HEK293 (cell line): ENCODE data around the gene NDOR1.

Experiments
- CTCF ChIA-PET: fragments of 350-600 bp; formaldehyde crosslinking; extraction: SDS; loops from one replicate; lab custom pipeline; 2021; ENCODE audit warnings: antibody characterized with exemption; lab: Yijun Ruan, JAX
- POLR2A ChIA-PET: fragments of 300-600 bp; formaldehyde crosslinking; extraction: SDS; loops from one replicate; lab custom pipeline; 2020; ENCODE audit warnings: antibody characterized with exemption, inconsistent platforms; lab: Yijun Ruan, JAX
- H3K27ac ChIP-seq: fragments of 200-500 bp; sonication (Bioruptor generic); 2 replicates; pipeline ENCODE4 v1.5.1; 2014; ENCODE audit warnings: low read depth, low read length, control low read depth, inconsistent platforms; ENCODE audit errors: extremely low read depth
- H3K36me3 ChIP-seq, 2 experiments: fragments of 200-500 bp in 1 of 2; sonication (Bioruptor generic) in 1 of 2; 1 replicate in 1 of 2; 2 replicates in 1 of 2; pipeline ENCODE4 v1.5.1; 2014 to 2017; ENCODE audit warnings: inconsistent platforms in 2 of 2, low read length in 2 of 2; ENCODE audit not compliant: control insufficient read depth in 2 of 2, insufficient read depth in 1 of 2
- H3K4me1 ChIP-seq: fragments of 200-500 bp; sonication (Bioruptor generic); 2 replicates; pipeline ENCODE4 v1.5.1; 2014; ENCODE audit warnings: mild to moderate bottlenecking, low read length, inconsistent platforms; ENCODE audit not compliant: control insufficient read depth, insufficient read depth
- H3K4me3 ChIP-seq: 2 replicates; pipeline ENCODE4 v1.5.1; 2011; ENCODE audit warnings: low read depth, mild to moderate bottlenecking, control low read depth, low read length, moderate library complexity
- H3K9me3 ChIP-seq: fragments of 200-500 bp; sonication (Bioruptor generic); 2 replicates; pipeline ENCODE4 v1.5.1; 2014; ENCODE audit warnings: low read depth, low read length, inconsistent platforms; ENCODE audit not compliant: control insufficient read depth, insufficient read depth
- BCL11B ChIP-seq: fragments of 450-650 bp; formaldehyde crosslinking; IDR thresholded peaks from 2 replicates; pipeline ENCODE4 v1.5.1; 2016; ENCODE audit warnings: low read depth, missing biosample characterization, missing genetic modification characterization
- EGR2 ChIP-seq: fragments of 450-650 bp; formaldehyde crosslinking; IDR thresholded peaks from 2 replicates; pipeline ENCODE4 v1.5.1; 2016; ENCODE audit warnings: low read depth, missing biosample characterization, missing genetic modification characterization
- GLIS2 ChIP-seq: fragments of 450-650 bp; formaldehyde crosslinking; IDR thresholded peaks from 2 replicates; pipeline ENCODE4 v1.5.1; 2016; ENCODE audit warnings: missing biosample characterization, missing genetic modification characterization
- HIC1 ChIP-seq: fragments of 450-650 bp; formaldehyde crosslinking; IDR thresholded peaks from 2 replicates; pipeline ENCODE4 v1.5.1; 2016; ENCODE audit warnings: missing biosample characterization, missing genetic modification characterization
- KLF1 ChIP-seq: fragments of 450-650 bp; formaldehyde crosslinking; IDR thresholded peaks from 2 replicates; pipeline ENCODE4 v1.5.1; 2016; ENCODE audit warnings: missing biosample characterization, missing genetic modification characterization
- SP3 ChIP-seq: fragments of 450-650 bp; formaldehyde crosslinking; IDR thresholded peaks from 2 replicates; pipeline ENCODE4 v1.5.1; 2016; ENCODE audit warnings: missing biosample characterization, missing genetic modification characterization
- WT1 ChIP-seq: fragments of 450-650 bp; formaldehyde crosslinking; IDR thresholded peaks from 2 replicates; pipeline ENCODE4 v1.5.1; 2016; ENCODE audit warnings: missing biosample characterization, missing genetic modification characterization
- ZFHX2 ChIP-seq: fragments of 450-650 bp; formaldehyde crosslinking; conservative IDR thresholded peaks from 2 replicates; pipeline ENCODE4 v1.5.1; 2016; ENCODE audit warnings: missing biosample characterization, missing genetic modification characterization
- ZNF335 ChIP-seq: fragments of 450-650 bp; formaldehyde crosslinking; conservative IDR thresholded peaks from 2 replicates; pipeline ENCODE4 v1.5.1; 2016; ENCODE audit warnings: missing biosample characterization, missing genetic modification characterization
- ZNF596 ChIP-seq: fragments of 450-650 bp; IDR thresholded peaks from 2 replicates; pipeline ENCODE4 v1.5.0; 2018; ENCODE audit warnings: missing biosample characterization, mild to moderate bottlenecking, missing genetic modification characterization, moderate library complexity
- ZNF701 ChIP-seq: fragments of 450-650 bp; formaldehyde crosslinking; IDR thresholded peaks from 2 replicates; pipeline ENCODE4 v1.5.1; 2016; ENCODE audit warnings: missing biosample characterization, missing genetic modification characterization
- TF ChIP-seq, protein P1 (sequence below): fragments of 450-650 bp; formaldehyde crosslinking; IDR thresholded peaks from 2 replicates; pipeline ENCODE4 v1.5.1; 2017; ENCODE audit warnings: missing biosample characterization, missing genetic modification characterization
- TF ChIP-seq, protein P2 (sequence below): fragments of 450-650 bp; formaldehyde crosslinking; IDR thresholded peaks from 2 replicates; pipeline ENCODE4 v1.5.1; 2016; ENCODE audit warnings: missing biosample characterization, missing genetic modification characterization

The NDOR1 gene

GRCh38 chr9:137227853-137228505 is 22.5 kb downstream of the NDOR1 start:
- TF ChIP-seq KLF1 (tag by site-specific recombination) (peak; percentile 68), SP3 (tag by site-specific recombination) (no peak), WT1 (tag by site-specific recombination) (0 out of 2 replicates have a peak, but pooled peaks have one; percentile 1), HIC1 (peak; percentile 51), ZNF335 (tag by site-specific recombination) (0 out of 2 replicates have a peak, but pooled peaks have one; percentile 16), ZFHX2 (tag by site-specific recombination) (peak; percentile 64; the same call in 1 of the 2 replicates)
- TF ChIP-seq, protein P1, sequence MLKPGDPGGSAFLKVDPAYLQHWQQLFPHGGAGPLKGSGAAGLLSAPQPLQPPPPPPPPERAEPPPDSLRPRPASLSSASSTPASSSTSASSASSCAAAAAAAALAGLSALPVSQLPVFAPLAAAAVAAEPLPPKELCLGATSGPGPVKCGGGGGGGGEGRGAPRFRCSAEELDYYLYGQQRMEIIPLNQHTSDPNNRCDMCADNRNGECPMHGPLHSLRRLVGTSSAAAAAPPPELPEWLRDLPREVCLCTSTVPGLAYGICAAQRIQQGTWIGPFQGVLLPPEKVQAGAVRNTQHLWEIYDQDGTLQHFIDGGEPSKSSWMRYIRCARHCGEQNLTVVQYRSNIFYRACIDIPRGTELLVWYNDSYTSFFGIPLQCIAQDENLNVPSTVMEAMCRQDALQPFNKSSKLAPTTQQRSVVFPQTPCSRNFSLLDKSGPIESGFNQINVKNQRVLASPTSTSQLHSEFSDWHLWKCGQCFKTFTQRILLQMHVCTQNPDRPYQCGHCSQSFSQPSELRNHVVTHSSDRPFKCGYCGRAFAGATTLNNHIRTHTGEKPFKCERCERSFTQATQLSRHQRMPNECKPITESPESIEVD, result no peak
- CTCF ChIA-PET, result interaction anchor here (0.6 to 6.7 kb wide), 25 partner anchors 9 to 440 kb away, joined by 3 to 69 read pairs (median 6); partner anchors contain the start of genes ABCA2, ANAPC2, LRRC26 and MAN1B1
- Histone ChIP-seq H3K4me3 (no peak overlapping the region), H3K9me3 (no peaks in the 10 kb centered on the region), H3K36me3 (no peaks in the 10 kb centered on the region), H3K4me1 (peaks cover under 1% of the 10 kb centered on the region), H3K27ac (no peak overlapping the region)
- POLR2A ChIA-PET, result interaction anchor here (0.6 to 17.2 kb wide), 9 partner anchors 13 to 182 kb away, joined by 3 to 304 read pairs (median 5); partner anchors contain the start of genes ANAPC2, NDOR1, NPDC1 and SAPCD2

- no peaks in the 10 kb centered on the region for H3K9me3 ChIP-seq
- CTCF ChIA-PET, result interaction anchor here (0.6 to 6.7 kb wide), 16 partner anchors 8 to 441 kb away, joined by 3 to 69 read pairs (median 6); partner anchors contain the start of genes ABCA2, LRRC26, NPDC1 and SAPCD2
- H3K27ac ChIP-seq, result no peak overlapping the region
- TF ChIP-seq BCL11B (tag by site-specific recombination) (0 out of 2 replicates have a peak, but pooled peaks have one; percentile 25), GLIS2 (peak; percentile 53; the same call in 1 of the 2 replicates), ZNF596 (tag by site-specific recombination) (no peak), HIC1 (0 out of 2 replicates have a peak, but pooled peaks have one; percentile 10)
- POLR2A ChIA-PET, result interaction anchor here (1.8 to 17.2 kb wide), 4 partner anchors 13 to 182 kb away, joined by 3 to 304 read pairs (median 119); partner anchors contain the start of genes NDOR1, NPDC1, TMEM203 and TPRN
- no peaks in the 10 kb centered on the region for H3K36me3 ChIP-seq
- H3K4me3 ChIP-seq, result no peak overlapping the region
- no peaks in the 10 kb centered on the region for H3K4me1 ChIP-seq
Measured at GRCh38 chr9:137228506-137228967, 23.0 kb downstream of the NDOR1 start.

DNA sequence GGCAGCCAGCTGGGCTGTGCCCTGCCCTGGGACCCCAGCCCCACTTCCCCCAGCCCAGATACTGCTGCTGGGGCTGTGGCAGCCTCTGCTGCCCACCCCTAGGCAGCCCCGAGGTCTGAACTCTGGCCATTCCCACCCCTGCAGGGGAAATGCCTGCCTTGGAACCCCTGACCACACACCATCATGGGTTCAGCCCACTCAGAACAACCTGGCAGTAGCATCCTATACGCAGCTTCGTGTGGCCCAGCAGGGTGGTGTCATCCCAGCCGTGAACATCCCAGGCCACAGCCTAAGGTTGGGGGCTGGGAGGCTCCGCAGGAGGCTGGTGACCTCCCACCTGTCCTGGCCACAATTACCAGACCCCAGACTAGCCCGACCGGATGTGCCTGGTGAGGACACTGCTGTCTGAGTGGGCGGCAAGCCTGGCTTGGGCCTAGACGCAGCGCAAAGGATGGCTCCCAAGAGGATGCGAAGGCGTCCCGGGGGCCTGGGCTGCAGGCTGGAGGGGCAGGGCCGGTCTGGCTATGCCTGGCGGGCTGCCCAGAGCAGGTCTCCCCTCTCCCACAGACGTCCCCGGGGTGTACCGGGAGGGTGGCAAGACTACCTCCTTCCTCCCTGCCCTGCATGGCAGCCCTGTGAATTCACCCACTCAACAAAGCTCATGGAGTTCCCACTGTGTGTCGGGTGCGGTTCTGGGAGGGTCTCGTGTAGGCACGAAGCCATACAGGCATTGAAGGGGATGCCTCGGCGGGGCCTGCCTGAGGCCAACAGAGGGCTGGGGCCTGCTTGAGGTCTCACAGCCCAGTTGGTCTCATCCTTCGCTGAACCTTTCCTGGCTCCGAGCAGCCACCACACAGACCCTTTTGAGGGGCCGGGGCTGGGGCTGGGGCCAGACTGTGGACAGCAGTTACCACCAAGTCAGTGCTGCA is 23.7 kb downstream of the NDOR1 start:
- Histone ChIP-seq H3K27ac (no peak overlapping the region), H3K4me1 (no peaks in the 10 kb centered on the region), H3K4me3 (no peak overlapping the region), H3K36me3 (no peaks in the 10 kb centered on the region), H3K9me3 (no peaks in the 10 kb centered on the region)
- 0 out of 2 replicates have a peak, but pooled peaks have one; percentile 10 for TF ChIP-seq HIC1
- TF ChIP-seq, protein P2, sequence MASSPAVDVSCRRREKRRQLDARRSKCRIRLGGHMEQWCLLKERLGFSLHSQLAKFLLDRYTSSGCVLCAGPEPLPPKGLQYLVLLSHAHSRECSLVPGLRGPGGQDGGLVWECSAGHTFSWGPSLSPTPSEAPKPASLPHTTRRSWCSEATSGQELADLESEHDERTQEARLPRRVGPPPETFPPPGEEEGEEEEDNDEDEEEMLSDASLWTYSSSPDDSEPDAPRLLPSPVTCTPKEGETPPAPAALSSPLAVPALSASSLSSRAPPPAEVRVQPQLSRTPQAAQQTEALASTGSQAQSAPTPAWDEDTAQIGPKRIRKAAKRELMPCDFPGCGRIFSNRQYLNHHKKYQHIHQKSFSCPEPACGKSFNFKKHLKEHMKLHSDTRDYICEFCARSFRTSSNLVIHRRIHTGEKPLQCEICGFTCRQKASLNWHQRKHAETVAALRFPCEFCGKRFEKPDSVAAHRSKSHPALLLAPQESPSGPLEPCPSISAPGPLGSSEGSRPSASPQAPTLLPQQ (tag by site-specific recombination), result no peak
- TF ChIP-seq EGR2 (tag by site-specific recombination), result peak; percentile 85
- TF ChIP-seq ZFHX2 (tag by site-specific recombination), result peak; percentile 84
- TF ChIP-seq ZNF335 (tag by site-specific recombination), result peak; percentile 82
- no peak for TF ChIP-seq ZNF701 (tag by site-specific recombination)
- ChIA-PET CTCF (interaction anchor here (0.6 to 5.6 kb wide), 9 partner anchors 8 to 333 kb away, joined by 3 to 69 read pairs (median 3); partner anchors contain the start of gene NPDC1), POLR2A (interaction anchor here (0.6 to 17.2 kb wide), 6 partner anchors 12 to 159 kb away, joined by 3 to 304 read pairs (median 8); partner anchors contain the start of genes NDOR1, SAPCD2, SSNA1 and TMEM203)
